D721Med (cell line): ENCODE data around the gene SYCE3.

Experiments
- DNase-seq: peaks from one replicate; pipeline ENCODE4 v3.0.0; 2011; ENCODE audit warnings: low spot score; ENCODE audit not compliant: insufficient read length
- FAIRE-seq: peaks from 2 replicates; lab custom pipeline; 2011; peaks lifted over from hg19 to GRCh38; lab: Jason Lieb, UNC
- TF ChIP-seq, protein P1 (sequence below): IDR thresholded peaks from 2 replicates; pipeline ENCODE4 v1.5.1; 2012; ENCODE audit warnings: mild to moderate bottlenecking, control low read depth; ENCODE audit not compliant: insufficient read depth; ENCODE audit errors: missing control alignments

Gene SYCE3

DNA sequence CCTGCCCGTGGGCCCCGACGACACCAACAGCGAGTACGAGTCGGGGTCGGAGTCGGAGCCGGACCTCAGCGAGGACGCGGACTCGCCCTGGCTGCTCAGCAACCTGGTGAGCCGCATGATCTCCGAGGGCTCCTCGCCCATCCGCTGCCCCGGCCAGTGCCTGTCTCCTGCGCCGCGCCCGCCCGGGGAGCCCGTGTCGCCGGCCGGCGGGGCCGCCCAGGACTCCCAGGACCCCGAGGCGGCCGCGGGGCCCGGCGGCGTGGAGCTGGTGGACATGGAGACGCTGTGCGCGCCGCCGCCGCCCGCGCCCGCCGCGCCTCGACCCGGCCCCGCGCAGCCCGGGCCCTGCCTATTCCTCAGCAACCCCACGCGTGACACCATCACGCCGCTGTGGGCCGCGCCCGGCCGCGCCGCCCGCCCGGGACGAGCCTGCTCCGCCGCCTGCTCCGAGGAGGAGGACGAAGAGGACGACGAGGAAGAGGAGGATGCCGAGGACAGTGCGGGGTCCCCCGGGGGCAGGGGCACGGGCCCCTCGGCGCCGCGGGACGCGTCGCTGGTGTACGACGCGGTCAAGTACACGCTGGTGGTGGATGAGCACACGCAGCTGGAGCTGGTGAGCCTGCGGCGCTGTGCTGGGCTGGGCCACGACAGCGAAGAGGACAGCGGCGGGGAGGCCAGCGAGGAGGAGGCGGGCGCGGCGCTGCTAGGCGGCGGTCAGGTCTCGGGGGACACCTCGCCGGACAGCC lies 41.7 kb upstream of the SYCE3 start:
- no peak for DNase-seq
- FAIRE-seq: no peak
- TF ChIP-seq, protein P1, sequence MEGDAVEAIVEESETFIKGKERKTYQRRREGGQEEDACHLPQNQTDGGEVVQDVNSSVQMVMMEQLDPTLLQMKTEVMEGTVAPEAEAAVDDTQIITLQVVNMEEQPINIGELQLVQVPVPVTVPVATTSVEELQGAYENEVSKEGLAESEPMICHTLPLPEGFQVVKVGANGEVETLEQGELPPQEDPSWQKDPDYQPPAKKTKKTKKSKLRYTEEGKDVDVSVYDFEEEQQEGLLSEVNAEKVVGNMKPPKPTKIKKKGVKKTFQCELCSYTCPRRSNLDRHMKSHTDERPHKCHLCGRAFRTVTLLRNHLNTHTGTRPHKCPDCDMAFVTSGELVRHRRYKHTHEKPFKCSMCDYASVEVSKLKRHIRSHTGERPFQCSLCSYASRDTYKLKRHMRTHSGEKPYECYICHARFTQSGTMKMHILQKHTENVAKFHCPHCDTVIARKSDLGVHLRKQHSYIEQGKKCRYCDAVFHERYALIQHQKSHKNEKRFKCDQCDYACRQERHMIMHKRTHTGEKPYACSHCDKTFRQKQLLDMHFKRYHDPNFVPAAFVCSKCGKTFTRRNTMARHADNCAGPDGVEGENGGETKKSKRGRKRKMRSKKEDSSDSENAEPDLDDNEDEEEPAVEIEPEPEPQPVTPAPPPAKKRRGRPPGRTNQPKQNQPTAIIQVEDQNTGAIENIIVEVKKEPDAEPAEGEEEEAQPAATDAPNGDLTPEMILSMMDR: no peak

DNA sequence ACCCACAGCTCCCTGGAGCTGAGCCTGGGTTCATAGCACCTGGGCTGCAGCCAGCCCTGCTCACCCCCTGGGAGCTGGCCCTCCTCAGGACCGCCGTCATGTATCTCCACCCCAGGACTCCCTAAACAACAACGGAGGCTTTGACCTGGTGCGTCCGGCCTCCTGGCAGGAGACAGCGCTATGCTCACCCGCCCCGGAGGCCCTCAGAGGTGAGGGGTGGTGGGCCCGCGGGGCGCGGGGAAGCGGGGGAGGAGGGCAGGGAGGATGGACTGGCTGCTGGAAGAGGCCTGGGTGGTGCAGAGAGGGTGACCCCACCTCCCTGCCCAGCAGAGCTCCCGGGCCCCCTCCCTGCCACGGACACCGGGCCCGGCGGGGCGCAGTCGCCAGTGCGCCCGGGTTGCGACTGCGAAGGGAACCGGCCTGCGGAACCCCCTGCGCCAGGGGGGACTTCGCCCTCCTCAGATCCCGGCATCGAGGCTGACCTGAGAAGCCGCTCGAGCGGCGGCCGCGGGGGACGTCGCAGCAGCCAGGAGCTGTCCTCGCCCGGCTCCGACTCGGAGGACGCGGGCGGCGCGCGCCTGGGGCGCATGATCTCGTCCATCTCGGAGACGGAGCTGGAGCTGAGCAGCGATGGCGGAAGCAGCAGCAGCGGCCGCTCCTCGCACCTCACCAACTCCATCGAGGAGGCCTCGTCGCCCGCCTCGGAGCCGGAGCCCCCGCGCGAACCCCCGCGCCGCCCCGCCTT lies 41.0 kb upstream of the SYCE3 start:
- TF ChIP-seq, protein P1: no peak
- DNase-seq: no peak
- FAIRE-seq: no peak

DNA sequence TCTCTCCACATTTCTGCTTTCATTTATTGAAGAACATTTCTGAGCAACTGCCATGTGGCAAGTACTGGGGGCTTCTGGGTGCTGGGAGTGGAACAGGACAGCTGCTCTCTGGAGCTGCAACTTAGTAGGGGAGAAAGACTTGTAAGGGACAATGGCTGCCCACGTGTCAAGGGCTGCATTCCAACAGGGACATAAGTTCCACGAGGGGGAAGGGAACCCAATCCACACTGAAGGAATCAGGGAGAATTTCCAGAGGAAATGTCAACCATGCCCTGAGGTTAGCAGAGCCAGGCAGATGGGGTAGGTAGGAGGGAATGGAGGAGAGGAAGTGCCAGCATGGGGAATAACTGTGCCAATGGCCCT lies 39.6 kb upstream of the SYCE3 start:
- no peak for DNase-seq
- TF ChIP-seq, protein P1: no peak
- no peak for FAIRE-seq

DNA sequence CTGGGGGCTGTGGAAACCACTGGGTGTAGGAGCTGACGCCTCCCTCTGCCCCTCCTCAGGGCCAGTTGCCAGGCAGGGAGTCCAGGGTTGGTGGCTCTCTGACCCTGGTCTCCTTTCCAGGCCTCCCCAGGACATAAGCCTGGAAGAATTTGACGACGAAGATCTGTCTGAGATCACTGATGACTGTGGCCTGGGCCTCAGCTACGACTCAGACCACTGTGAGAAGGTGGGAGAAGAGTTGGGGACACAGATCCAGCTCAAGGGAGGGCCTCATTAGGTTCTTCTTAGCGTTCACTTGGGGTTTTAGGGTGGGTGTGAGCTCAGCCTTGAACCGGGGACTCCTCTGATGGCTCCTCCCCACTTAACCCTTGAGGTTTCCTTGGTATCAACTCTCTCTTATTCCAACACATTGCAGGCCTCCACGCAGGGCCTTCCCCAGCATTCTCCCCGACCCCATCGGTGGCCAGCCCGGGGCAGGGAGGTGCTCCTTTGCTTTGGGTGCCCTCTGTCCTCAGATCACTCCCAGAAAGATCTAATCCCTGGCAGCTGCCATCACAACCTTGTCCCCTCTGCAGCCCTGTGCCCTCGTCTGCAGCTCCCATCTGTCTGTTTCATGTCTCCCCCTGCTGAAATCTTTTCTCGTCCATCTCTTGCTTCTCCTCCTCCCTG lies 39.1 kb upstream of the SYCE3 start:
- no peak for DNase-seq
- TF ChIP-seq, protein P1: no peak
- no peak for FAIRE-seq

DNA sequence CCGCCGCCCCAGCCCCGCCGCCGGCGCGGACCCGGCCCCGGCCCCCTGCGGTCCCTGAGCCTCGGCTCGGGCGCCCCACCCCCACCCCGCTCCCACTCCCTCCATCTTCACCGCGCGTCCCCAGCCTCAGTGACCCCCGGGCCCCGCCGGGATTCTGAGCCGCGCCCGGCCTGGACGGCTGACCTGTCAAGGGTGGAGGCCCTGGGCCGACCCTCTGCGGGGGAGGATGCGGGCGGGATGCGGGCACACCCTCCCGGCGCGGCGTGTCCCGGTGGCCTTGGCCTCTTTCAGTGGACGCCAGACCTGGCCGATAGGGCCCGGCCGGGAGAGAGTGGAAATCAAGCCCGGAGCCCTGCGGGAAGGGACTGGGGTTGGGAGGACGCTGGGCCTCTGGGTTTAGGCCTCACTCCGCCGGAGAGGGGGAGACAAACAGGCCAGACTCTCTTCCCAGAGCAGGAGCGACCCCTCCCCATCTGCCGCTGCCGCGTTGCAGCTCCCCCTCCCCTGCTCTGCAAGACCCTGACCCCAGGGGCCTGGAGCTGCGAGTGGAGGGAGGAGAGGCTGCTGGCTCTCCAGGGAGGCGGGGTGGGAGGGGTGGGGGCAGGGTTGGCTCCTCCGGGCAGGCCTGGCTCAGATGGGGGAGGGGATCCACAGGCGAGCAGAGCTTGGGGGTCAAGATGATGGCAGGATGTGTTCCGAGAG lies 38.4 kb upstream of the SYCE3 start:
- no peak for DNase-seq
- TF ChIP-seq, protein P1: no peak
- no peak for FAIRE-seq

DNA sequence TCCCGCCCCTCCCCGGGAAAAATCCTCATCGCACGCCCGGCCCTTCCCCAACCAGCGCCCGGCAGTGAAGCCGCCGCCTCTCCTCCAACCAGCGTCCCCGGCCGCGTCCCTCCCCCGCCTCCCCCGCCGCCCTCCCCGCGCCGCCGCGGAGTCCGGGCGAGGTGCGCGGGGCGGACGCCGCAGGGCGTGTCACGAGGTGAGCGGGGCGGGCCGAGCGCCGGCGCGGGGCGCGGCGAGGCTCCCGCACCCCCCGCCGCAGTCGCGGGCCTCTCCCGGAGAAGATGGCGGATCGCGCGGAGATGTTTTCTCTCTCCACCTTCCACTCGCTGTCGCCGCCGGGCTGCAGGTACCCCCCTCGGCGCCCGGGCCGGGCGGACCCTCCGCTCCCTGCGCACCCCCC lies 37.8 kb upstream of the SYCE3 start, which contains the start of gene MAPK8IP2:
Gene MAPK8IP2, plus strand, starts transcription at position 256 of the 400 bp plus-strand sequence. Its CDS starts 26 bp downstream, at position 282.
- FAIRE-seq (no peak), DNase-seq (peak; percentile 57)
- TF ChIP-seq, protein P1: no peak
